CD4-positive, alpha-beta T cell treated with Interleukin-4 for 1 hour (primary cell): ENCODE results near the gene SPINDOC.
"Not testable (repeated sequence)": the region's sequence is repeated elsewhere in the genome, so short reads cannot be mapped to it uniquely, and the experiment has no call there.

Source experiments
- DNase-seq, 2 donors: peaks; one replicate each; pipeline ENCODE4 v3.0.0-alpha.2; 2020 to 2022

Gene SPINDOC

GRCh38 chr11:63791495-63792167, 21.6 kb upstream of the SPINDOC start:
- no peak for DNase-seq

- no peak for DNase-seq
Measured at GRCh38 chr11:63793161-63793560, 20.1 kb upstream of the SPINDOC start.

GRCh38 chr11:63795066-63795465, 18.2 kb upstream of the SPINDOC start:
- DNase-seq, result no peak

- no peak for DNase-seq
Measured at GRCh38 chr11:63800921-63801320, 12.3 kb upstream of the SPINDOC start.

- DNase-seq, result no peak
Measured at GRCh38 chr11:63802637-63803414, 10.4 kb upstream of the SPINDOC start.

- DNase-seq, result no peak
Measured at GRCh38 chr11:63804259-63804658, 9.0 kb upstream of the SPINDOC start.

- DNase-seq, result no peak
Measured at GRCh38 chr11:63805844-63806415, 7.3 kb upstream of the SPINDOC start.

- DNase-seq, result not testable (repeated sequence)
Measured at GRCh38 chr11:63810383-63810782, 2.9 kb upstream of the SPINDOC start.

GRCh38 chr11:63811522-63811921, 1.7 kb upstream of the SPINDOC start:
- DNase-seq, result no peak

GRCh38 chr11:63813563-63814382, 517 bp downstream of the SPINDOC start:
- DNase-seq, result peak; percentile 13 to 26

GRCh38 chr11:63814383-63814736, 1.1 kb downstream of the SPINDOC start:
- no peak for DNase-seq

GRCh38 chr11:63816166-63816565, 2.9 kb downstream of the SPINDOC start:
- no peak for DNase-seq

- DNase-seq, result no peak
Measured at GRCh38 chr11:63816732-63817131, 3.5 kb downstream of the SPINDOC start.

GRCh38 chr11:63817758-63818498, 4.7 kb downstream of the SPINDOC start:
- no peak for DNase-seq

- DNase-seq, result no peak
Measured at GRCh38 chr11:63818609-63819008, 5.4 kb downstream of the SPINDOC start.

GRCh38 chr11:63821411-63821810, 8.2 kb downstream of the SPINDOC start:
- no peak for DNase-seq

- no peak for DNase-seq
Measured at GRCh38 chr11:63826471-63827190, 13.4 kb downstream of the SPINDOC start.

GRCh38 chr11:63829823-63830489, 16.7 kb downstream of the SPINDOC start:
- DNase-seq, result no peak

GRCh38 chr11:63831326-63831725, 18.1 kb downstream of the SPINDOC start:
- no peak for DNase-seq

- DNase-seq, result no peak
Measured at GRCh38 chr11:63832336-63832735, 19.1 kb downstream of the SPINDOC start.

- no peak for DNase-seq
Measured at GRCh38 chr11:63833048-63833447, 19.8 kb downstream of the SPINDOC start.
